Measurements from ENCODE around the gene DTNA.
"Not testable (repeated sequence)": the region's sequence is repeated elsewhere in the genome, so short reads cannot be mapped to it uniquely, and the experiment has no call there.

DNA sequence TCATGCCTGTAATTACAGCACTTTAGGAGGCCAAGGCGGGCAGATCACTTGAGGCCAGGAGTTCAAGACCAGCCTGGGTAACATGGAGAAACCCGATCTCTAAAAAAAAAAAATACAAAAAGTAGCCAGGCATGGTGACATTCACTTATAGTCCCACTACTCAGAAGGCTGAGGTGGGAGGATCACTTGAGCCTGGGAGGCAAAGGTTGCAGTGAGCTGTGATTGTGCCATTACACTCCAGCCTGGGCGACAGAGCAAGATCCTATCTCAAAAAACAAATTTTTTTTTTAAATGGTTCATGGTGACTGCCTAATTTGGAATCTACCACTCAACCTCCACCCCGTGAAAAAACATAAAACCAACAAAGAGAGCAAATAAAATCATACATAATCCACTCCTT, 212.5 kb downstream of the DTNA start:
- TF ChIP-seq, protein P1, sequence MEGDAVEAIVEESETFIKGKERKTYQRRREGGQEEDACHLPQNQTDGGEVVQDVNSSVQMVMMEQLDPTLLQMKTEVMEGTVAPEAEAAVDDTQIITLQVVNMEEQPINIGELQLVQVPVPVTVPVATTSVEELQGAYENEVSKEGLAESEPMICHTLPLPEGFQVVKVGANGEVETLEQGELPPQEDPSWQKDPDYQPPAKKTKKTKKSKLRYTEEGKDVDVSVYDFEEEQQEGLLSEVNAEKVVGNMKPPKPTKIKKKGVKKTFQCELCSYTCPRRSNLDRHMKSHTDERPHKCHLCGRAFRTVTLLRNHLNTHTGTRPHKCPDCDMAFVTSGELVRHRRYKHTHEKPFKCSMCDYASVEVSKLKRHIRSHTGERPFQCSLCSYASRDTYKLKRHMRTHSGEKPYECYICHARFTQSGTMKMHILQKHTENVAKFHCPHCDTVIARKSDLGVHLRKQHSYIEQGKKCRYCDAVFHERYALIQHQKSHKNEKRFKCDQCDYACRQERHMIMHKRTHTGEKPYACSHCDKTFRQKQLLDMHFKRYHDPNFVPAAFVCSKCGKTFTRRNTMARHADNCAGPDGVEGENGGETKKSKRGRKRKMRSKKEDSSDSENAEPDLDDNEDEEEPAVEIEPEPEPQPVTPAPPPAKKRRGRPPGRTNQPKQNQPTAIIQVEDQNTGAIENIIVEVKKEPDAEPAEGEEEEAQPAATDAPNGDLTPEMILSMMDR (conservative IDR thresholded peaks at IDR 0.05; ENCODE audit: low read depth, low read length): not testable (repeated sequence)
- not testable (repeated sequence) for TF ChIP-seq EZH2 (IDR thresholded peaks at IDR 0.05; ENCODE audit: low read length, unreplicated experiment)

All from PC-3 (cell line).